ENCODE data around the gene PIGW. TPM values are rescaled to one million over a fixed set of nuclear protein-coding genes. Genes with fewer than 3 reads are reported as not detected.
A peak's percentile ranks its signal among the peaks of the same experiment; 100 is the strongest.

PIGW gene
- total and polyA plus RNA-seq, 5 donors = 3.5 to 8.4 (median 4.3) TPM

DNA sequence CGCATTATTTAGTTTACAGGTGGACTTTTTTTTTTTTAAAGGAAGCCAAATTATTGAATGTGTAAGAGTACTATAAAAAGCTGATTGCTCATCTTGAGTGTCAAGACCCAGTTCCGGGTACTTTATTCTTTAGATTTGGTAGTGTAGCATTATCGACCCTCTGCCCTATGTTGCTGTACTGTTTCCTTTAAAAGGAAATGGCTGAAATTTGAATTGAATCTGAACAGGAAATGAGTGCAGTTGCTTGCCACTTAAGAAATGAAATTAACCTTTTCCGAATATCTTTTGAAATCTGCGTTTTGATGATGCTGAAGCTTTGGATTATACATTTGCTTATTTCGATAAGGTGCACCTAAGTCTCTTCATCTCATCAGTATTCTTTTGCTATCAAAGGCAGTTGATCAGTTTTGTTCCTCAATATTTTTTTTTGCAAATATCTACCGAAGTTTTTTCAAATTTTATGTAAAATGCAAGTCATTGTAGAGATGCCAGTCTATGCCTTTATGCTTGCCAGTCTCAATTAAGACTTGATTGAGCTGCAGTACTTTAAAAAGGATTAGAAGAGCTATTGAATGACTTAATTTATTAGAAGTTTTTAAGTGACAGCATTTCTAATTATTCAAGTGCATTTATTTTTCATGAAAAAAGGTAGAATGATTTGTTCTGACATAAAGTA, 11.8 kb downstream of the PIGW start:
- Histone ChIP-seq H3K27ac (ENCODE audit: low read length) (no peak overlapping the region), H3K4me1 (ENCODE audit: control insufficient read depth, insufficient read depth, low read length) (no peaks in the 10 kb centered on the region), H3K9me3 (ENCODE audit: control insufficient read depth, low read length) (no peaks in the 10 kb centered on the region), H3K4me3 (ENCODE audit: low read length) (peak overlapping the region; percentile 78), H3K27me3 (ENCODE audit: control insufficient read depth, insufficient read depth) (no peaks in the 10 kb centered on the region)
- 16% methylated on average over 7 of the region's 7 CpGs for WGBS
- intact Hi-C loops (cut with DNase I) = no loop called here
- DNase-seq = no peak
- no peak for ATAC-seq

DNA sequence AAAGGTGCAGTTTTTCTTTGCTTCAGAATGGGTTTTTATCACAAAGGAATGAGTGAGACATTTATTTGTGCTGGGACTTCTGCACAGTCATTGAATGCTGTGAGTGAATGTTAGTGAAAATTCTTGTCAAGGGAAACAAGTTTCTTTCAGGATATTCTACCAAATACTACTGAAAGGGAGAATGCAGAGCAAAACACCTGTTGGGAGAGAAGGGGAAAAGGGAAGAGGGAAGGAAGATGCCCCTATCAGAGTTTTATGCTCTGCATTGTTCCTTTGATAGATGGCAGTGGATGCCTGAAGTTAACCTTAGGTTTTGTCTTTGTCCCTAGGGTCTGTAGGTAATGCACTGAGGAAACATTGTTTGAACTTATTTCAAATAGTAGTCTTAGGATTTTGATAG, 13.0 kb downstream of the PIGW start:
- intact Hi-C loops (cut with DNase I) = no loop called here
- DNase-seq = no peak
- H3K4me1 ChIP-seq (ENCODE audit: control insufficient read depth, insufficient read depth, low read length) = no peaks in the 10 kb centered on the region
- no peak overlapping the region for H3K27ac ChIP-seq (ENCODE audit: low read length)
- no peak overlapping the region for H3K4me3 ChIP-seq (ENCODE audit: low read length)
- no peaks in the 10 kb centered on the region for H3K27me3 ChIP-seq (ENCODE audit: control insufficient read depth, insufficient read depth)
- no peaks in the 10 kb centered on the region for H3K9me3 ChIP-seq (ENCODE audit: control insufficient read depth, low read length)
- ATAC-seq = no peak

DNA sequence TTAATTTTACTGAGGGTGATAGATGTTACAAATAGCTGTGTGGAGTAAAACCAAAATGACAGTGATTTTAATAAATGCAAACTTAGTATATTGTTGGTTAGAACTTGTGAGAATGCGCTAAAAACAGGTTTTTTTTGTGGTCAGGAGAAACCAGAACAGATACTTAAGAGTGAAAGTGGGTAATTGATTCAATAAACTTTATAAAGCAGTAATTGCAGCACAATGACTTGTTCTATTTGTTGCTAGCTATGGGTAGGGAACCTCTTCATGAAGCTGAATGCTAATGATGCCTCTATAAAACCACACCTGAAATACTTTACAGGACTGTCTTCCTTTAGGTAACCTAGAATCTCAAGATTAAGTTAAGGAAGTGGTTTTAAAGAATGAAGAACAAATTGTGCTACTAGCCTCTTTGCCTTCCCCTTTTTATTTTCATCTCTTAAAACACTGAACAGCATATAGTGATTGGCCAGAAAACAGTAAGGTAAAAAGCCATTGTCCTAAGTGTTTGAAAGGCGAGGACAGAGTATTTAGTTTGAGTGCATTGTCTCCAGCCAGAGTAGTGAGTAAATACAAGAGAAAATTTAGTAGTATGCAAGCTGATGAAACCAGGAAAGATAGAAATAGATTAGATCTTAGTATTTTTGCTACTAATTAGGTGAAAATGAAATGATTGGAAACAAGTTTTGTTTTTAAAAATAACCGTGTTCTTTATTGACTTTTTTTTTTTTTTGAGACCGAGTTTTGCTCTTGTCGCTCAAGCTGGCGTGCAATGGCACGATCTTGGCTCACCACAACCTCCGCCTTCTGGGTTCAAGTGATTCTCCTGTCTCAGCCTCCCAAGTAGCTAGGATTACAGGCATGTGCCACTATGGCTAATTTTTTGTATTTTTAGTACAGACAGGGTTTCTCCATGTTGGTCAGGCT, 16.0 kb downstream of the PIGW start:
- ATAC-seq (no peak), DNase-seq (no peak)
- Histone ChIP-seq H3K4me1 (ENCODE audit: control insufficient read depth, insufficient read depth, low read length) (no peaks in the 10 kb centered on the region), H3K27ac (ENCODE audit: low read length) (no peak overlapping the region), H3K27me3 (ENCODE audit: control insufficient read depth, insufficient read depth) (no peaks in the 10 kb centered on the region), H3K9me3 (ENCODE audit: control insufficient read depth, low read length) (no peaks in the 10 kb centered on the region), H3K4me3 (ENCODE audit: low read length) (no peak overlapping the region)
- WGBS = 89% methylated on average over 8 of the region's 8 CpGs
- intact Hi-C loops (cut with DNase I) = no loop called here

- Histone ChIP-seq H3K27me3 (ENCODE audit: control insufficient read depth, insufficient read depth) (no peaks in the 10 kb centered on the region), H3K4me3 (ENCODE audit: low read length) (no peak overlapping the region), H3K9me3 (ENCODE audit: control insufficient read depth, low read length) (no peaks in the 10 kb centered on the region), H3K27ac (ENCODE audit: low read length) (no peak overlapping the region), H3K4me1 (ENCODE audit: control insufficient read depth, insufficient read depth, low read length) (no peaks in the 10 kb centered on the region)
- intact Hi-C loops (cut with DNase I) = no loop called here
- DNase-seq (no peak), ATAC-seq (no peak)
- 91% methylated on average over 3 of the region's 3 CpGs for WGBS
Observed at GRCh38 chr17:36553459-36553858, 18.7 kb downstream of the PIGW start.

DNA sequence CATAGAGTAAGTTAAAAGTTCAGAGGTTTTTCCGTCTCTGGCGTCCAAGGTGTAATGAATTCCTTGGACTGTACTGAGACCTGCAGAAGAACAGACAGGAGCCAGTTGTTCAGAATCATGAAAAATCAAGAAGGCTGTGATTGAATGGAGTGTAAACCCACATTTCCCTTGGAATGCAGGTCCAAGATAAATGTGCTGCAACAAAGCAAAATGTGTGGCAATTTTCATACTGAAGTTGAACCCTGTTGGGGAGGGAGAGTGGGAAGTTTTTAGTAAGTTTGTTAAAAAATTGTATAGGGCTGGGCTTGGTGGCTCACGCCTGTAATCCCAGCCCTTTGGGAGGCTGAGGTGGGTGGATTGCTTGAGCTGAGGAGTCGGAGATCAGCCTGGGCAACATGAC, 31.3 kb downstream of the PIGW start:
- no peak for ATAC-seq
- intact Hi-C loops (cut with DNase I) = no loop called here
- 93% methylated on average over 4 of the region's 4 CpGs for WGBS
- H3K4me3 ChIP-seq (ENCODE audit: low read length) = no peak overlapping the region
- no peak overlapping the region for H3K27ac ChIP-seq (ENCODE audit: low read length)
- H3K4me1 ChIP-seq (ENCODE audit: control insufficient read depth, insufficient read depth, low read length) = no peaks in the 10 kb centered on the region
- DNase-seq = no peak
- no peaks in the 10 kb centered on the region for H3K9me3 ChIP-seq (ENCODE audit: control insufficient read depth, low read length)
- no peaks in the 10 kb centered on the region for H3K27me3 ChIP-seq (ENCODE audit: control insufficient read depth, insufficient read depth)

DNA sequence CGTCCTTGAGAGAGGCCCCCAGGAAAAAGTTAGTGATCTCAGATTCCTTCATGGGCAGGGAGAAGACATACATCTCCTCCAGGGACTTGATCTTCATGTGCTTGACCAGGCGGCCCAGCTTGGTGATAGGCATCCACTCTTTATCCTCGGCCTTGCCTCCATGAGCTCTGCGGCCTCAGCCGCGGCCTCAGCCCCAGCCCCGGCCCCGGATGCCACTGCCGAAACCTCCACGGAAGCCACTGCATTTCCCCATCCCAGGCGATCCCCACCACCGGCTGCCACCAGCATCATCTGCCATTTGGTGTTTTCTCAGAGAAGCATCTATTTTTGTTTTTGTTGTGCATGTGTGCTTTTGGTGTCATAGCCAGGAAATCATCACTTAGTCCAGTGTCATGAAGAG, 40.2 kb downstream of the PIGW start:
- Histone ChIP-seq H3K4me1 (ENCODE audit: control insufficient read depth, insufficient read depth, low read length) (no peaks in the 10 kb centered on the region), H3K27ac (ENCODE audit: low read length) (no peak overlapping the region), H3K27me3 (ENCODE audit: control insufficient read depth, insufficient read depth) (no peaks in the 10 kb centered on the region), H3K9me3 (ENCODE audit: control insufficient read depth, low read length) (no peaks in the 10 kb centered on the region), H3K4me3 (ENCODE audit: low read length) (no peak overlapping the region)
- intact Hi-C loops (cut with DNase I) = no loop called here
- no peak for ATAC-seq
- DNase-seq = no peak
- 93% methylated on average over 12 of the region's 12 CpGs for WGBS

DNA sequence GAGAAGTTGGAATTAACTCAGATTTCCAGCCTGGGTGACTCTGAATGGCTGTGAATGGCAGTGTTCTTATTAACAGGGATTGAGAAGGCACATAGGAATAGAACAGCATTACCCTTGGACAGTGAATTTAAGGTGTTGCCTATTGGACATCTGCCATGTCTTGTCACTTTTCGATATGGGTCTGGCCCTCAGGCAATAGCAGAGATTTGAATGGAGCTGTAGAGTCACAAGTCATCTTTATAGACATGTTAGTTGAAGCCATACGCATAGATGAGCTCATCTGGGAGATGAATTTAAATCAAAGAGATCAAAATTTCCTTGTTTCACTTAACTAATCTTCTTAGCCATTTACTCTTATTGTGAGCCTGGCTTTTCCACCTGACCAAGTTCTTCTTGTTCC, 42.0 kb downstream of the PIGW start:
- no peaks in the 10 kb centered on the region for H3K4me1 ChIP-seq (ENCODE audit: control insufficient read depth, insufficient read depth, low read length)
- ATAC-seq = no peak
- no peak for DNase-seq
- H3K27ac ChIP-seq (ENCODE audit: low read length) = no peak overlapping the region
- H3K27me3 ChIP-seq (ENCODE audit: control insufficient read depth, insufficient read depth) = no peaks in the 10 kb centered on the region
- intact Hi-C loops (cut with DNase I) = no loop called here
- WGBS = 74% methylated on average over 2 of the region's 2 CpGs
- no peaks in the 10 kb centered on the region for H3K9me3 ChIP-seq (ENCODE audit: control insufficient read depth, low read length)
- H3K4me3 ChIP-seq (ENCODE audit: low read length) = no peak overlapping the region

GRCh38 chr17:36578671-36579070, 43.9 kb downstream of the PIGW start:
- H3K4me1 ChIP-seq (ENCODE audit: control insufficient read depth, insufficient read depth, low read length) = no peaks in the 10 kb centered on the region
- WGBS = 88% methylated on average over 2 of the region's 2 CpGs
- no peak overlapping the region for H3K4me3 ChIP-seq (ENCODE audit: low read length)
- H3K27me3 ChIP-seq (ENCODE audit: control insufficient read depth, insufficient read depth) = no peaks in the 10 kb centered on the region
- no peak for DNase-seq
- intact Hi-C loops (cut with DNase I) = no loop called here
- no peaks in the 10 kb centered on the region for H3K9me3 ChIP-seq (ENCODE audit: control insufficient read depth, low read length)
- ATAC-seq = no peak
- no peak overlapping the region for H3K27ac ChIP-seq (ENCODE audit: low read length)

DNA sequence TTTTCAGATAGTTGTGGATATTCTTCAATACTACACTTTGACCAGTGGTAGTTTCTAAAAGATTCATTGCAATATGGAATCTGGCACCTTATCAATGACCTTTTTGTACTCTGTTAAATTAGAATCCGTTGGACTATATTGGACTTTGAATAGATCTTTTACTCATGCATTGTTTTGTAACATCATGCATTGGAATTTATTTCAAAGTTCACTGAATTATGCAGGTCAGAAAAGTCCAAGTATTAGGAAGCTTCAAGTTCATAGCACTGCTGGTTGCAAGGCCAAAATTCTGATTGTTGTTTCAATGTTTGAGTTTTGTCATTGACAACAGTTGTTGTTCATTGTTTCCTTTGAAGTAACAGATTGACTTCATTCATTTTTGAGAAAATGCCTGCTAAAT, 49.0 kb downstream of the PIGW start:
- intact Hi-C loops (cut with DNase I) = no loop called here
- Histone ChIP-seq H3K27ac (ENCODE audit: low read length) (no peak overlapping the region), H3K27me3 (ENCODE audit: control insufficient read depth, insufficient read depth) (no peaks in the 10 kb centered on the region), H3K4me3 (ENCODE audit: low read length) (no peak overlapping the region), H3K4me1 (ENCODE audit: control insufficient read depth, insufficient read depth, low read length) (no peaks in the 10 kb centered on the region), H3K9me3 (ENCODE audit: control insufficient read depth, low read length) (no peaks in the 10 kb centered on the region)
- ATAC-seq = no peak
- WGBS = 75% methylated on average over 1 of the region's 1 CpG
- no peak for DNase-seq

DNA sequence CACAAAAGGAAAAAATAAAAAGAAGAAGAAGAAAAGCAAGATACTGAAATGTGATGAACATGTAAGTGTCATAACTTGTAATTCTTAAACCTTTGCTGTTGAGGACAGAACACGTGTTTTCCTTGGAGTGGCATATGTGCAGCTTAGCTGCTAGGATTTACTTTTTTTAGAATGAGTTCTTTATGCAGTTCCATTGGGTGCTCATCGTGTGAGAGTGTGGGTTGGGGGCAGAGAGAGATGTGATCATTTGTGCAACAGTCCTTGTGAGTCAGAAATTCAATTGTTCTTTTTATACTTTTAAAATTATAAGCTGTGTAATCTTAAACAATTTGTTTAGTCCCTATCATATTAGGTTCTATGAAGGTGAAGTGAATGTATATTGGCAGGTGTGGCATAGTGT, 51.4 kb downstream of the PIGW start:
- Histone ChIP-seq H3K27ac (ENCODE audit: low read length) (no peak overlapping the region), H3K4me1 (ENCODE audit: control insufficient read depth, insufficient read depth, low read length) (peaks cover under 1% of the 10 kb centered on the region), H3K27me3 (ENCODE audit: control insufficient read depth, insufficient read depth) (no peaks in the 10 kb centered on the region), H3K4me3 (ENCODE audit: low read length) (no peak overlapping the region), H3K9me3 (ENCODE audit: control insufficient read depth, low read length) (no peaks in the 10 kb centered on the region)
- WGBS = 90% methylated on average over 2 of the region's 2 CpGs
- ATAC-seq (no peak), DNase-seq (no peak)
- intact Hi-C loops (cut with DNase I) = no loop called here

Data from right cardiac atrium (tissue), 5 donors.